ENCODE data around the gene OBSL1.

The OBSL1 gene

DNA sequence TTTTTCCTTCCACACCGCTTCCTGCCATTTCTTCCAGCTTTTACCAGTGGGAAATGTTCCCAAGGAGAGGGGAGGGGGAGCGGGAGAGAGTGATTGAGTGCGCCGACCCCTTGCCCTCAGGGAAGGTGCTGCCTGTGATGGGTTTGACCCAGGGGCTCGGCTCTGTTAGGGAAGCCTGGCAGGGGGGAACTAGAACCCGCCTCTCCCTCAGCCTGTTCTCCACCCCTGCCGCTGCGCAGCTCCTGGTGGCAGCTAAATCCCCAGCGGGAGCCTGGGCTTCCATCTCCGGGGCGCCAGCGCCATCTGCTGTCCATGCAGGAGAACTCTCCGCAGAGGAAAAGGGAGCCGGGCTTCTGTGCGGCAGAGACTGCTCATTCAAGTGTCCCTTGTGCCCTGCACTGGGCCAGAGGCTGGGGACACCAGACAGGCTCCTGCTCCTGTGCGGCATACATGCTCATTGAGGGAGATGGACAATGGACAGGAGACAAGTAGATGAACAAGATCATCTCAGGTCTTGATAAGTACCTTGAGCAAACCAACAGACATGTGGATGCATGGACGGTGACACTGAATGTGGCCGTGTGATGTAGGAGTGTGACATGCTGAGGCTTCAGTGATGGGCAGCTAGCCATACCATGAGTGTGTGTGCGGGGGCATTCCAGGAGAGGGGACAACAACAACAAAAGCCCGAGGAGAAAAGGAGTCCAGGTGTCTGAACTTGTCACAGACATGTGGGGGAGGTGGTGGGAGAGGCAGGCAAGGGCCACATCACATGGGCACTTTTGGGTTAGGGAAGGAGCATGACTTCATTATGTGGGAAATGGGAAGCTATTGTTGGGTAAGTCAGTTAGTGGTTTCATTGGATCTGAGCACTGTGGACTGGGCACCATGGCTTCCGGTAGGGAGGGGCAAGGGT is 41.0 kb downstream of the OBSL1 start:
- DNase-seq (ENCODE audit: low read depth in 2 of 2), result peak; percentile 72 to 80

DNA sequence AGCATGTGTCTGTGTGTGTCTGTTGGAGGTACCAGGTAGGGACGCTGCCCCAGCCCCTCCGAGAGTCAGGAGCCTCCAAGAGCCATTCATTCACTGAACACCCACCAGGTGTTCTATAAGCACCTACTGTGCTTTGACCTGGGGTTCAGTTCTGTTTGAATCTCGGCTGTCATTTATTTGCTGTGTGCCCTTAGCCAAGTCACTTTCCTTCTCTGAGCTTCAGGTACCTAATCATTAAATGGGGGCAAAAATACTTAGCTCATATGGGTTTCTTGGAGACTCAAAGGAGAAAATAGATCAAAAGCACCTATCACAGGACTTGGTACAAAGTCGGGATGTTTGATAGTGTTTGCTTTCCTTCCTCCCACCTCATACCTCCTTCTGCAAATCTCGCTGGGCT is 43.9 kb downstream of the OBSL1 start:
- no peak for DNase-seq (ENCODE audit: low read depth in 2 of 2)

DNA sequence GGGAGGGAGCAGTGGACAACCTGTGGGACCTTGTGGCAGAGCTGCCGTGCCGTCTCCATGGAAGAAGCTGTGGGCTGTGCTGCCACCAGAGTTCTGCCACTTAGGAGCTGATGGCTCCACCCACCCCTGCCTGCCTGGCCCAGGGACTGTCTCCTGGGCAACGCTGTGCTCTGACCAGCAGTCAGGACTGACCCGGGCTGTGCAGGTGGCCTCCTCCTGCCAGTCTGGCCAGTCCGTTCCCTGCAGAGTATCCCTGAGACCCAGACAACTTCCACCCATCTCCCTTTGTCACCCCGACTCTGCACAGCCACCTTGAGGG is 44.3 kb downstream of the OBSL1 start:
- DNase-seq (ENCODE audit: low read depth in 2 of 2), result no peak

DNA sequence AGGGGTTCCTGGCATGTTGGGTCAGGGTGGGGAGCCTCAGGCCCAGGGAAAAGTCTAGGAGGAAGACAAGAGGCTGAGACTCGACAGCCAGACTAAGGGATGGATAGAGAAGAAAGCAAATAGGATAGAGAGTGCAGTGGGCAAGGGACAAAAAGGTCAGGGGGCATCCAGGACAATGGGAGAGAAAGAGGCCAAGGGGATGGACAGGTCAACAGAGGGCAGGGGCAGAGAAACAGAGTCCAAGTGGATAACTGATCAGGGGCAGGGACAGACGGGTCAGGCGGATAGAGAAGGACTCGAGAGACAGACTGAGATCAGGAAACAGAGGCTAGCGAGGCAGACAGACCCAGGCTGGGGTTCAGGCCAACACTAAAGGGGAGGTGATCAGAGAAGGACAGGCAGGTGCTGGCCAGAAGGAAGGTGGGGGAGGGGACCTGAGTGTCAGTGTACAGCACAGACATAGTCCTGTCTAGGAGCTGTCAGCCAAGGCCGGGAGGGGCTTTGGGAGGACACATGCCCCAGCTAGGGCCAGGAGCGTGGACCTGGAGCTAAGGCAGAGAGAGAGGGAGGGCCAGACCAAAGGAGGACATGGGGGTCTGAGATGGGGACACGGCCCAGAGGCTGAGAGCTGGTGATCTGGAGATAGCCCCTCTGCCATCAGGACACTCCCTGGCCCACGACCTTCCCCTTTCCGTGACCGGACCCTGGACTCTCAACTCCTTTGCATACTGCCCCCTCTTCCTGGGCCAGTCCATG is 44.8 kb downstream of the OBSL1 start:
- DNase-seq (ENCODE audit: low read depth in 2 of 2), result no peak

DNA sequence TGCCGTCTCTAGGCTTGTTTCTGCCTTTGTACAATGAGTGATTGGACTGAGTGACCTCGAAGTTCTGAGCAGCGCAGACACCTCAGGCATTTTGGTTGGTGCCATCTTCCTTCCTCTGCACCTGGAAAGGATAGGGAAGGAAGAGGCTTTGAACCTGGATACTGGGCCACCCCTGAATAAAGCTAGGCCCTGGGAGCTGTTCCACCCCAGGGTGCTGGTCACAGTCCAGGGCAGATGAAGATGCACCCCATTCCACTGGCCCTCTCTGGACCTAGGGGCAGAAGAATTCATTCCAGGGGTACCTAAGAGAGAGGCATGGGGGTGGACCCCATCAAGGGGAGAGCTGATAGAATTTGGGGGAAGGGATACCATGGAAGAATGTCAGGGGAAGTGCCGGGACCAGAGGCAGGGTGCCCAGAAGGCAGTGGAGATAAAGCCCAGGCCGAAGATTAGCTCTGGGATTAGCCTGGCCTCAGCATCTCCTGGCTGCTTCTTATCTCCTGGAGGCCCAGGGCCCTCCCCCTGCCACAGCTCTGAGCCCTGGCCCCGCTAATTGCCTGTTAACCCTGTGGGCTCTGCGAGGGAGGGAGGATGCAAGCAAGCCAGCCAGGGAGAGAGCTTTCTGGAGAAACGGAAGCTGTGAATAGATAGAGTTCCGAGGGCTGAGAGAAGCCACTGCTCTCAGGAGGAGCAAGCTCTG is 45.7 kb downstream of the OBSL1 start:
- no peak for DNase-seq (ENCODE audit: low read depth in 2 of 2)

DNA sequence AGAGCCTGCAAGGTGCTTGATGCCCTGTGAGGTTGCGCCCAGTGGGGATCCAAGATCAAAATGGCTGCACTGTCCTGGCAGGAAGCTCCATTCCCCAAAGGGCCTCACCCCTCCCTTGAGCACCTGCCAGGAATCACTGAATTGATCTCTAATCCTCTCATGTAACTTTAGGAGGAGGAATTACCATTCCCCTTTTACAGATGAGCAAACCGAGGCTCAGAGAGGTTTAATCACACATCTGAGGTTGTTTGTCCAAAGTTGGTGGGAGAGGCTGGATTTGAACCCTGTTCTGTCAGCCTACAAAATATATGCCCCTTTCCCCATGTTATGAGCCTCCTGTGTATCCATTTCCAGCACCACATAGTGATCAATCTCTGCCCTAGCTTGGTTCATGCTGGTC is 46.5 kb downstream of the OBSL1 start:
- no peak for DNase-seq (ENCODE audit: low read depth in 2 of 2)

DNA sequence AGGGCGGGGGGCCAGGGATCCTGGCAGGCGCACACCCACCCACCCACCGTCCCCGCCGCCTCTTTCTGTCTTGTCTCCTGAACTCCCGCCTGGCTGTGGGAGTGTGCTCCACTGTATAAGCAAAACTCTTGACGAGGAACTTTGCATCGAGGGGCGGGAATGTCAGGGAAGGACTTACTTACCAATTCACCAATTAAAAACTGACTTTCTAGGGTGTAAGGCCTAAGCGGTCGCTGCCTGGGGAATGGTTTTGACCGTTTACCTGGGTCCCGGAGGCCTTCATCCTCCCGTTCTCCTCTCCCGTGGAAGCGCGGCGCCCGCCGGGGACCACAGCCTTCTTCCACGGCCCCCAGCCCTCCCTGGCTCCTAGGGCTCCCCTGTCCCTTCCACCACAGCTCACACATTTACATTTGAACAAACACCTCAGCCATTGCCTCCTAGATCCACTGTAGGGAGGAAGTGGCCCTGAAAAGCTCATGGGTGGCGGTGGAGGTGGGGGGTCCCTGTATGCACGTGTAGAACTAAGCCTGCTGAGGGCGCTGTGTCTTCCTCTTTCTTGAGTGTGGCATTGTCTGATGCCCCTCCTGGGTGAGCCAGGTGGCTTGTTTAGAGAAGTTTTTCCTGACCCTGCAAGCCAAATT is 48.2 kb downstream of the OBSL1 start:
- no peak for DNase-seq (ENCODE audit: low read depth in 2 of 2)

DNA sequence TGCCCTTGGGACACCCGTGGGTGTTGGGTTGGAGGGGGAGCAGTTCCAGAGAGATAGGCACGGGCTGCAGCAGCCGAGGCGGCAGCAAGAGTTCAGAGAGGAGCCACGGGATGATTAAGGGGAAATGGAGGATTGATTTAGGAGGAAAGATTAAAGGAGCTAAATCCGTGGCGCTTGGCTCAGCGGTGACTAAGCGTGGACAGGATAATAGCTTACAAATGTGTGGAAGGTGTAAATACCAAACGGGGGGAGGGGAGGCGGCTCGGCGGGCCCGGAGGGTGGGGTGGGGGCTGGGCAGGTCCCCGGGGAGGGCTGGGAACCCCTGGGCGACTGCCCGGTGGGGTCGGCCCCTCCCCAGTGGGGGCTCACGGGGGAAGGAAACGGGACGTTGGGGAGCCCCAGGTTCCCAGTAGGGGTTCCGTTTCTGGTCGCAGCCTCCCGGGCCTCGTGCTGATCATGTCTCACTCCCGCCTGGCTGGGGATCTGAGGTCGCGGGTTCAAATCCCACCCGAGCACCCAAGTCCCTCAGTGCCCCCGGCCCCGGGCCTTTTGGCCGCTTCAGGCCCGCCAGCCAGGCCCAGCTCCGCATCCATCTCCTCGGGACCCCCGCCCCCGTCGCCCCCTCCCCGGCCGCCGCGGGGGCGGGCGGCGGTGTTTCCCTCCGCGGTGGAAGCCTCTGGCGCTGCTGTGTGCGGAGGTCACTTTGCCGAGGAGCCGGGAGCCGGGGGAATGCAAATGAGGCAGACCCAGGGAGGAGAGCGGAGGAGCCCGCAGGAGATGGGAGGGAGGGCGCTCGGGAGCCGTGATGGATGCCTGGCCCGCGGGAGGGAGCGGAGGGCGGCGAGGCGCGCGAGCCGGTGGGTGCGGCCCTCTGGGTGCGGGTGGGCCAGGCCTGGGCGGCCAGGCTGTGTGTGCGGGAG is 49.0 kb downstream of the OBSL1 start:
- no peak for DNase-seq (ENCODE audit: low read depth in 2 of 2)

DNA sequence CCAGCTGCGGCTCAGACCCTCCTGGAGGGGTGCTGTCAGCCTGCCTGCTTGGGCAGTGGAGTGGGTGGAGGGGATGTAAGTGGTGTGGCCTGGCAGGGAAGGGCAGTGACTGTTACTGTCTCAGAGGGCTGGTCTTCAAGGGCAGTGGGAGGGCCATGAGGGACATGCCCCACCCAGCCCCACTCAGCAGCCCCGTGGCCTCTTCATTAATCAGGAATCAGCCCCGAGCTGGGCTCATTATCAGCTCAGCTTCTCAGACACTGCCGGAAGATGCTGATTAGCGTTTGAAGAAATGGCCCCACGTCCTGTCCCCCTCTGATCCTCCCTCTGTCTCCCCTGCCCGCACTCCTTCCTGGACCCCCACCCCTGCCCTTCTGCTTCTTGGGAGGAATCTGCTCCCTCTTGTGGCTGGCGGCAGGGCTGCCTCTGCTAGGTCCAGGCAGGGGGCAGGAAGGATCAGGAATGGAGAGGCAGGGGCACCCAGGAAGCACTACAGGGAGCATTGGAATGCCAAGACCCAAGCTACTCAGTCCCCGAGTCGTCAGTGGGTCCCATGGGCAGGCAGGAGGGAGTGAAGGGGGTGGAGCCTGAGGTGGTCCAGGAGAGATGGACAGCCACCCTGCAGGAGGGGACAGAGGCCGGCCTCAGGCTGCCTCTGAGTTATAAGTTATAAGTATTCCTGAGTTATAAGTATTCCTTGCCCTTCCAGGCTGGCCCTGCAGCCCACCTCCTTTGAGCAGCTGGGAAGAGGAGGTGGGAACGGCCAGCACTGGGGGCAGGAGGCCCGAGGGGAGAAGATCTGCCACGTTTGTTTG is 50.1 kb downstream of the OBSL1 start:
- no peak for DNase-seq (ENCODE audit: low read depth in 2 of 2)

DNA sequence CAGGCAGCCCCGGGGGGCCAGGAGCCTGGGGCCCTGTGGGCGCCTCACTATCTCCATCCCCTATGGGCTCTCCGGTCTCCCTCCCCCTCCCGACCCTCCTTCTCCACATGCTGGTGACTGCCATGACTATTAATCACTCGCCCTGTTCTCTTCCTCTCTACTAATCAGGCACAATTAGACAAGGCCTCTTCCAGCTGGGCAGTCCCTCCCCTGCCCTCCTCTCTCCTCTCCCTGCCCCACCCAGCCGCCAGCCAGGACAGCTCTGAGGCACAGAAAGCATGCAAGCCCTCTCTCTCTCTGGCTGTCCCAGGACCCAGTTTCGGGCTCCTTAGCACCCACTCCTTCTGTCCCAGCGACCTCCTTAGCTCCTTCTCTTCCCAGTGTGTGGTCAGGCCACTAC is 51.3 kb downstream of the OBSL1 start:
- no peak for DNase-seq (ENCODE audit: low read depth in 2 of 2)

DNA sequence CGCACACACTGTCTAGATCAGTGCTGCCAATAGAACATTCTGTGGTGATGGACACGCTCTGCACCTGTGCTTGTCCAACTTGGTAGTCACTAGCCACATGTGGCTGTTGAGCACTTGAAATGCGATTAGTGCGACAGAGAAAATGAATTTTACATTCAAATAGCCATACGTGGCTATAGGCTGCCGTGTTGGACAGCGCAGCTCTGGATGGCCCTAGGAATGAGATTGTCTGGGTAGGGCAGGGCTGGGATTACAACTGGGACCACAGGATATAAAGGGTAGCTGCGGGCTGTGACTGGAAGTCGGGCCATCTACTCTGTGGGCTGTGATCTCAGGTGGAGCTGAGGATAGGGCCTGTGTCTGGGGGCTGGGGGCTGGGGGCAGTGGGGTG is 51.8 kb downstream of the OBSL1 start:
- no peak for DNase-seq (ENCODE audit: low read depth in 2 of 2)

DNA sequence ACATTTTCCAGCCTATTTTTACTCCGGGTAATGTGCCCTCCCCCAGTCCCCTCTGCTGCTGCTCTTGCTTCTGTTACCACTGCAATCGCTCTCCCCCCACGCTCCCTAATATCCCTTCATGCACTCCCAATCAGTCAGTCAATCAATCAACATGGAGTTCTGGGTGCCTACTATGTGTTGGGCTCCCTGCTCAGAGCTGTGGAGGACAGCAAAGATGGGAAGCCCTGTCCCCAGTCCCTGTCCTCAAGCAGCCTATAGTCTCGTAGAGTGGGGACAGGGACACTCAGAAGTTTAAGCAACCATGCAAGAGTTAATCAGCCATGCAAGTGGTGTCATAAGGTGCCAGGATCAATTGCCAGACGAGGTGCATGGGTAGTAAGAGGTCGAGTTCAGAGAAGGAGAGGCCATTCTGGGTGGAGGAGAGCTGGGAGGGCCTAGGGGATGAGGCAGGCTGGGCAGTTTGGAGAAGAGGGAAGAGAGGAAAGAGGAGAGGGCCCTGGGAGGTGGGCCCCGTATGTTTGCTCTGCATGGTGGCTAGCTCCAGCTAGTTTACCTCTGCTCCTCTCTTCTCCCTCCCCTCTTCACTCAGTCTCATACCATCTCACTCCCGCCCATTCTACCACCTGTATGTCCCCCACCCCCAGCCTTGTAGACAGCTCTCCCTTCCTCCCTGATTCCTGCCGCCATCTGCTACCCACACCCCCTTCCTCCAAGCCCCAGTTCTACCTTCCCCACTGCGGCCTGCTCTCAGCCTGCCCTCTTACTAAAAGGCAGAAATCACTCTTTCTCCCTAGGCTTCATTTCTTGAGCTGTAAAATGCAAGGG is 53.2 kb downstream of the OBSL1 start:
- DNase-seq (ENCODE audit: low read depth in 2 of 2), result no peak

DNA sequence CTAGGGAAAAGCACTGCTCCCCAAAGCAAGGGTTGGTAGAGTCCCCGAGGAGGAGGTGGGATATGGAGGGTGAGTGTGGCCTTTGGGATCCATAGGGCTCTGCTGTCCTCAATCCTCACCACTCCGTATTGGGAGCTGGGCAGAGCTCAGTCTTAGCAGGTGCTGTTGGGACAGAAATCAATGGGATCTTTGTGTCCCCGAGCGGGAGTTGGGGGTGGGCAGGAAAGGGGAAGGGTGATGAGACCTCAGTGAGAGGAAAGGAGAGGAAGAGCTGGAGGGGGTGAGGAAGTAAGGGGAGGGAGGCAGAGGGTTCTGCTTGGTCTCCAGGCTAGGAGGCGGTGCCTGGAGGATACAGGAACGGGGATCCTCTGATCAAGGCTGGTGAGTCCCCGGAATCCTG is 54.5 kb downstream of the OBSL1 start:
- DNase-seq (ENCODE audit: low read depth in 2 of 2), result no peak

DNA sequence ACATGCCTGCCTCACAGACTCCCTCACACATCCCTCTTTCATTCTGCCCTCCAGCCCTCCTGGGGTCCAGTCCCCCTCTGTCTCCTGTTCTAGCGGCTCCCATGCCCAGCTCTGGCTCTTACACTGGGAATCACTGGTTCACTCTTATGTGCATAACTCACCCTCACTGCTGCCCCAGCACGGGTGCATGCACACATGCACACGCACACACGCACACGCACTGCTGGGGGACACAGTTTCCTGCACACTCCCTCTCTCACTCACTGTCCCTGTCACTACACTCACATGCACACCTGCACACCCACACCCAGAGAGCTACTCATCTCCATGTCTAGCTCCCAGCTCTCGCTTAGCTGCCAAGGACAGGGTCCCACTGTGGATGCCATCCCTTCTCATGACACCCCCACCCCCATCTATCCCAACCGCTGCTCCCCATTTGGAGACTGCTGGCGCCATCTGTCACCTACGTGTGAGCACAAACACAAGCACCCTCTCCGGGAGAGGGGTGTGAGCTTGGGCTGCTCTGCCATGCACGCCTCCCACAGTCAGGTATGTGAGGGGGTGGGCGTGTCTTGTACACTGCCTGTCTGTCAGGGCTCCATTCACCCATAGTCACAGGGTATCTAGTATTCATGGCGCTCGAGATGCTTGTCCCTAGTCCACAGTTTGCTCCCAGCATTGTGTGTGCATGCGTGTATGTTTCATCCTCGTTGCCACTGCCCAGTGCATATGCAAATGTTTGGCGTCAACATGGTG is 55.3 kb downstream of the OBSL1 start:
- DNase-seq (ENCODE audit: low read depth in 2 of 2), result no peak

DNA sequence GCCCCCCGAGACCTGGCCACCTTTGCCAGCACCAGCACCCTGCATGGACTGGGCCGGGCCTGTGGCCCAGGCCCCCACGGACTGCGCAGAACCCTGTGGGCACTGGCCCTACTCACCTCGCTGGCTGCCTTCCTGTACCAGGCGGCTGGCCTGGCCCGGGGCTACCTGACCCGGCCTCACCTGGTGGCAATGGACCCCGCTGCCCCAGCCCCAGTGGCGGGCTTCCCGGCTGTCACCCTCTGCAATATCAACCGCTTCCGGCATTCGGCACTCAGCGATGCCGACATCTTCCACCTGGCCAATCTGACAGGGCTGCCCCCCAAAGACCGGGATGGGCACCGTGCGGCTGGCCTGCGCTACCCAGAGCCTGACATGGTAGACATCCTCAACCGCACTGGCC is 56.5 kb downstream of the OBSL1 start:
- no peak for DNase-seq (ENCODE audit: low read depth in 2 of 2)

DNA sequence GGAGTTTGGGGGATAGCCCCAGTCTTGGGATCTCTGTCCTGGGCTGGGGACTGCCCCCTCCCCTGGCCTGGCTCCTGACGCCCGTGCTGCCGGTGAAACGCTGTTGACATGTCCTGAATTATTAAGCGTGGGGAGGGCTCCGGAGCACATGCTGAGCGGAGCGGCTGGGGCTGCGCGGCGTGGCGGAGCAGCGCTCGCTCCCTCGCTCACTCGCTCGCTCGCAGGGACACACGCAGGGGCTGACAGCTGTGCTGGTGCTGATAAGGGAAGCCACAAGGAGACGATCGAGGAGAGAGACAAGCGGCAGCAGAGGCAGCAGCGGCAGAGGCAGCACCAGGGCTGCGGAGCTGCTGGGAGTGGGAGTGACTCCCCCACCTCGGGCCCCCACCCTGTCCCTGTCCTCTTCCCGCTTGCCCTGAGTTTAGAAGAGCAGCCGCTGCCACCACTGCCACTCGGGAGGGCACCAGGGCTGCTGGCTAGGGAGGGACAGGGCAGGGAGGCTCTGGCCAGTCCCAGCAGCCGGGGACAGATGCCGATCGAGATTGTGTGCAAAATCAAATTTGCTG is 57.1 kb downstream of the OBSL1 start, which contains the start of gene ASIC4:
TSS of gene ASIC4 (plus strand) at position 287 of the 566 bp plus-strand sequence. CDS start at position 530, 243 bp downstream.
- DNase-seq (ENCODE audit: low read depth in 2 of 2), result no peak

DNA sequence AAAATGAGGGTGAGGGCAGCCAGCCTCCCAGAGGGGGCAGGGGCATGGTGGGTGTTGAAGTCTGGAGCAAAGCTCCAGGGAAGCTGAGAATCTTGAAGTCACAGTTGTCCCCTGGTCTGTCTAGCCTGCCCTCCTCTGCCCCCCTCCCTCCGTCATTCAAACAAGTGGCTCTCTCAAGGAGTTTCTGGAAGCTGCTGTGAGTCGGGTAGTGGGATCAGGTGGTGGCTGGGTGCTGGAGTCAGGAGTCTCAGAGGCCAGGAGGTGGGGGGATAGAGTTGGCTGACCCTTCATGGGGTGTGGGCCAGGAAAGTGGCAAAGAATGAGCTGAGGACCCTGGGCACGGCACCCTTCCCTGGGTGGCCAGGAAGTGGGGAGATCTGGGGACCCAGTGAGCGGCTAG is 57.6 kb downstream of the OBSL1 start:
- DNase-seq (ENCODE audit: low read depth in 2 of 2), result no peak
